ENCODE data around the gene POGLUT3.

The POGLUT3 gene

GRCh38 chr11:108516125-108516524 is 17.9 kb upstream of the POGLUT3 start:
- H3K9me2 ChIP-seq (replicated peaks; ENCODE audit: low read depth, low read length): no peaks in the 10 kb centered on the region
- H2AFZ ChIP-seq (ENCODE audit: low read length): no peak overlapping the region
- no peaks in the 10 kb centered on the region for H3K9me3 ChIP-seq (ENCODE audit: insufficient read depth, low read depth, low read length)
- no peaks in the 10 kb centered on the region for H3F3A ChIP-seq (ENCODE audit: low read depth)
- H3K27me3 ChIP-seq (ENCODE audit: insufficient read depth, low read length, poor library complexity, severe bottlenecking): no peaks in the 10 kb centered on the region
- H3K36me3 ChIP-seq (ENCODE audit: insufficient read depth, low read length): 0 out of 2 replicates have a peak, but pooled peaks cover 3% of the 10 kb centered on the region
- H3K79me2 ChIP-seq (ENCODE audit: insufficient read depth, low read length): no peaks in the 10 kb centered on the region
- no peak overlapping the region for H3K4me3 ChIP-seq (ENCODE audit: low read length, poor library complexity, severe bottlenecking)
- no peaks in the 10 kb centered on the region for H4K20me1 ChIP-seq (ENCODE audit: insufficient read depth, low read length, poor library complexity, severe bottlenecking)
- TF ChIP-seq EZH2phosphoT487 (IDR thresholded peaks at IDR 0.05; ENCODE audit: borderline replicate concordance): no peak
- no peak for TF ChIP-seq CTCF (conservative IDR thresholded peaks at IDR 0.05; ENCODE audit: low read length)
- no peak overlapping the region for H3K4me2 ChIP-seq (ENCODE audit: low read depth, low read length, poor library complexity, severe bottlenecking)
- no peak overlapping the region for H3K9ac ChIP-seq (ENCODE audit: low read depth, low read length, poor library complexity, severe bottlenecking)
- H3K4me1 ChIP-seq (ENCODE audit: insufficient read depth, low read length, poor library complexity, severe bottlenecking): peaks cover 3% of the 10 kb centered on the region

GRCh38 chr11:108512708-108513107 is 14.5 kb upstream of the POGLUT3 start:
- H3K27me3 ChIP-seq (ENCODE audit: insufficient read depth, low read length, poor library complexity, severe bottlenecking): no peaks in the 10 kb centered on the region
- no peaks in the 10 kb centered on the region for H4K20me1 ChIP-seq (ENCODE audit: insufficient read depth, low read length, poor library complexity, severe bottlenecking)
- H3K79me2 ChIP-seq (ENCODE audit: insufficient read depth, low read length): no peaks in the 10 kb centered on the region
- H3K36me3 ChIP-seq (ENCODE audit: insufficient read depth, low read length): 0 out of 2 replicates have a peak, but pooled peaks cover 3% of the 10 kb centered on the region
- no peaks in the 10 kb centered on the region for H3F3A ChIP-seq (ENCODE audit: low read depth)
- H2AFZ ChIP-seq (ENCODE audit: low read length): no peak overlapping the region
- no peaks in the 10 kb centered on the region for H3K9me2 ChIP-seq (replicated peaks; ENCODE audit: low read depth, low read length)
- no peak overlapping the region for H3K4me2 ChIP-seq (ENCODE audit: low read depth, low read length, poor library complexity, severe bottlenecking)
- peaks cover 5% of the 10 kb centered on the region for H3K4me1 ChIP-seq (ENCODE audit: insufficient read depth, low read length, poor library complexity, severe bottlenecking)
- no peaks in the 10 kb centered on the region for H3K9me3 ChIP-seq (ENCODE audit: insufficient read depth, low read depth, low read length)
- no peak overlapping the region for H3K4me3 ChIP-seq (ENCODE audit: low read length, poor library complexity, severe bottlenecking)
- no peak overlapping the region for H3K9ac ChIP-seq (ENCODE audit: low read depth, low read length, poor library complexity, severe bottlenecking)
- TF ChIP-seq CTCF (conservative IDR thresholded peaks at IDR 0.05; ENCODE audit: low read length) (no peak), EZH2phosphoT487 (IDR thresholded peaks at IDR 0.05; ENCODE audit: borderline replicate concordance) (no peak)

GRCh38 chr11:108511851-108512474 is 13.8 kb upstream of the POGLUT3 start:
- Histone ChIP-seq H3K9me3 (ENCODE audit: insufficient read depth, low read depth, low read length) (no peaks in the 10 kb centered on the region), H3K9me2 (replicated peaks; ENCODE audit: low read depth, low read length) (no peaks in the 10 kb centered on the region), H3K9ac (ENCODE audit: low read depth, low read length, poor library complexity, severe bottlenecking) (no peak overlapping the region), H3K79me2 (ENCODE audit: insufficient read depth, low read length) (no peaks in the 10 kb centered on the region), H4K20me1 (ENCODE audit: insufficient read depth, low read length, poor library complexity, severe bottlenecking) (no peaks in the 10 kb centered on the region), H3F3A (ENCODE audit: low read depth) (no peaks in the 10 kb centered on the region), H3K36me3 (ENCODE audit: insufficient read depth, low read length) (0 out of 2 replicates have a peak, but pooled peaks cover 3% of the 10 kb centered on the region), H3K4me3 (ENCODE audit: low read length, poor library complexity, severe bottlenecking) (no peak overlapping the region), H2AFZ (ENCODE audit: low read length) (no peak overlapping the region), H3K4me1 (ENCODE audit: insufficient read depth, low read length, poor library complexity, severe bottlenecking) (peaks cover 5% of the 10 kb centered on the region), H3K4me2 (ENCODE audit: low read depth, low read length, poor library complexity, severe bottlenecking) (no peak overlapping the region), H3K27me3 (ENCODE audit: insufficient read depth, low read length, poor library complexity, severe bottlenecking) (no peaks in the 10 kb centered on the region)
- TF ChIP-seq EZH2phosphoT487 (IDR thresholded peaks at IDR 0.05; ENCODE audit: borderline replicate concordance) (no peak), CTCF (conservative IDR thresholded peaks at IDR 0.05; ENCODE audit: low read length) (no peak)
